ENCODE data around the gene TRAF1. TPM values are rescaled to one million over a fixed set of nuclear protein-coding genes. Genes with fewer than 3 reads are reported as not detected.

TRAF1 gene
- total RNA-seq, 1 experiment from 2014 or later = 1.7 TPM

DNA sequence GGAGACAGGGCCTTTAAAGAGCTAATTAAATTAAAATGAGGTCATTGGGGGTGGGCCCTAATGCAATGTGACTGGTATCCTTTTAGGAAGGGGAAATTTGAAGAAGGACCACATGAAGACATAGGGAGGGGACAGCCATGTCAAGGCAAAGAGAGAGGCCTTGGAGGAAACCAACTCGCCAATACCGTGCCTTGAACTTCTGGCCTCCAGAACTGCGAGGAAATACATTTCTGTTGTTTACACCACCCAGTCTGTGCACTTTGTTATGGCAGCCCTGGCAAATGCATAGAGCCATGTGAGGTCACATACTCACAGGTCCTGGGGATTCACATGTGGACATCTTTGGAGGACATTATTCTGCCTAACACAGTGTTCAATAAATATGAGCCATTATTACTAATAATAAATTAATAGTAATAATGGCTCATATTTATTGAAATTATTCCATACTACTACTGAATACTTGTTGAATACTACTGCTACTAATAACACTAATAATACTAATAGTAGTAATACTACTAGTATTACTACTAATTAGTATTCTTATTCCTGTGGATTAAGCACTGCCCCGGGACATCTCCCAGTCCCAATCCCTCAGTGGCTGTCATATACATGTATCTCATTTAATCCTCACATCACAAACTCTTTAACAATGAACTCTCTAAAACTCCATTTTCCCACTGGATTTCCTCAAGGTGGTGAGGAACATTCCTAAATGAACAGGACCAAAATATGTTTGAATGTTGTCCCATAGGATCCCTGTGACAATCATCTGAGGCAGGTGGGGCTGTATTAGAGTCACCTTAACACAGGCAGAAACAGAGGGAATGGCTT is 8.4 kb downstream of the TRAF1 start:
- Histone ChIP-seq H3K36me3 (ENCODE audit: control insufficient read depth in 1 of 2, insufficient read depth in 2 of 2, low read length in 2 of 2) (no peaks in the 10 kb centered on the region), H3K4me3 (replicated peaks in 1 of 2; ENCODE audit: low read depth in 1 of 2, low read length in 2 of 2) (no peak overlapping the region), H2AFZ (ENCODE audit: low read depth, low read length, poor library complexity, severe bottlenecking) (no peak overlapping the region), H3K4me1 (ENCODE audit: control insufficient read depth in 1 of 2, insufficient read depth in 2 of 2, low read length in 2 of 2) (no peaks in the 10 kb centered on the region), H3K9ac (ENCODE audit: low read length) (no peak overlapping the region), H3K27ac (ENCODE audit: low read depth, low read length) (no peak overlapping the region), H3K9me3 (ENCODE audit: control insufficient read depth in 1 of 2, insufficient read depth in 1 of 2, low read depth in 1 of 2, low read length in 2 of 2) (no peaks in the 10 kb centered on the region), H3K27me3 (ENCODE audit: insufficient read depth, low read length) (no peaks in the 10 kb centered on the region), H3K4me2 (ENCODE audit: low read length) (no peak overlapping the region), H3K9me2 (ENCODE audit: insufficient read depth) (no peaks in the 10 kb centered on the region), H3K79me2 (ENCODE audit: insufficient read depth, low read length) (no peaks in the 10 kb centered on the region), H4K20me1 (ENCODE audit: insufficient read depth) (no peaks in the 10 kb centered on the region)
- ChIA-PET POLR2A (no interaction called here), RAD21 (ENCODE audit: low non-redundant PET in 1 of 2, low total read pairs in 2 of 2, uncharacterized antibody in 2 of 2, unreplicated experiment in 2 of 2) (no interaction called here), CTCF (no interaction called here)
- intact Hi-C loops (cut with micrococcal nuclease) = no loop called here
- TF ChIP-seq JUND (IDR thresholded peaks at IDR 0.05) = no peak
- no peak for TF ChIP-seq RAD21 (IDR thresholded peaks at IDR 0.05; ENCODE audit: low read depth)
- TF ChIP-seq SIN3A (IDR thresholded peaks at IDR 0.05; ENCODE audit: low read depth) = no peak
- no peak for TF ChIP-seq ZNF274 (IDR thresholded peaks at IDR 0.05; ENCODE audit: low read depth, low read length)
- TF ChIP-seq, protein P1, sequence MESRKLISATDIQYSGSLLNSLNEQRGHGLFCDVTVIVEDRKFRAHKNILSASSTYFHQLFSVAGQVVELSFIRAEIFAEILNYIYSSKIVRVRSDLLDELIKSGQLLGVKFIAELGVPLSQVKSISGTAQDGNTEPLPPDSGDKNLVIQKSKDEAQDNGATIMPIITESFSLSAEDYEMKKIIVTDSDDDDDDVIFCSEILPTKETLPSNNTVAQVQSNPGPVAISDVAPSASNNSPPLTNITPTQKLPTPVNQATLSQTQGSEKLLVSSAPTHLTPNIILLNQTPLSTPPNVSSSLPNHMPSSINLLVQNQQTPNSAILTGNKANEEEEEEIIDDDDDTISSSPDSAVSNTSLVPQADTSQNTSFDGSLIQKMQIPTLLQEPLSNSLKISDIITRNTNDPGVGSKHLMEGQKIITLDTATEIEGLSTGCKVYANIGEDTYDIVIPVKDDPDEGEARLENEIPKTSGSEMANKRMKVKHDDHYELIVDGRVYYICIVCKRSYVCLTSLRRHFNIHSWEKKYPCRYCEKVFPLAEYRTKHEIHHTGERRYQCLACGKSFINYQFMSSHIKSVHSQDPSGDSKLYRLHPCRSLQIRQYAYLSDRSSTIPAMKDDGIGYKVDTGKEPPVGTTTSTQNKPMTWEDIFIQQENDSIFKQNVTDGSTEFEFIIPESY (IDR thresholded peaks at IDR 0.05; ENCODE audit: extremely low read depth, insufficient replicate concordance, low read length) = no peak
- TF ChIP-seq TCF7L2 (IDR thresholded peaks at IDR 0.05; ENCODE audit: borderline replicate concordance, extremely low read depth, insufficient read depth, insufficient read length) = no peak
- TF ChIP-seq YY1 (IDR thresholded peaks at IDR 0.05; ENCODE audit: extremely low read depth, insufficient replicate concordance, low read depth, low read length) = no peak
- TF ChIP-seq, protein P2, sequence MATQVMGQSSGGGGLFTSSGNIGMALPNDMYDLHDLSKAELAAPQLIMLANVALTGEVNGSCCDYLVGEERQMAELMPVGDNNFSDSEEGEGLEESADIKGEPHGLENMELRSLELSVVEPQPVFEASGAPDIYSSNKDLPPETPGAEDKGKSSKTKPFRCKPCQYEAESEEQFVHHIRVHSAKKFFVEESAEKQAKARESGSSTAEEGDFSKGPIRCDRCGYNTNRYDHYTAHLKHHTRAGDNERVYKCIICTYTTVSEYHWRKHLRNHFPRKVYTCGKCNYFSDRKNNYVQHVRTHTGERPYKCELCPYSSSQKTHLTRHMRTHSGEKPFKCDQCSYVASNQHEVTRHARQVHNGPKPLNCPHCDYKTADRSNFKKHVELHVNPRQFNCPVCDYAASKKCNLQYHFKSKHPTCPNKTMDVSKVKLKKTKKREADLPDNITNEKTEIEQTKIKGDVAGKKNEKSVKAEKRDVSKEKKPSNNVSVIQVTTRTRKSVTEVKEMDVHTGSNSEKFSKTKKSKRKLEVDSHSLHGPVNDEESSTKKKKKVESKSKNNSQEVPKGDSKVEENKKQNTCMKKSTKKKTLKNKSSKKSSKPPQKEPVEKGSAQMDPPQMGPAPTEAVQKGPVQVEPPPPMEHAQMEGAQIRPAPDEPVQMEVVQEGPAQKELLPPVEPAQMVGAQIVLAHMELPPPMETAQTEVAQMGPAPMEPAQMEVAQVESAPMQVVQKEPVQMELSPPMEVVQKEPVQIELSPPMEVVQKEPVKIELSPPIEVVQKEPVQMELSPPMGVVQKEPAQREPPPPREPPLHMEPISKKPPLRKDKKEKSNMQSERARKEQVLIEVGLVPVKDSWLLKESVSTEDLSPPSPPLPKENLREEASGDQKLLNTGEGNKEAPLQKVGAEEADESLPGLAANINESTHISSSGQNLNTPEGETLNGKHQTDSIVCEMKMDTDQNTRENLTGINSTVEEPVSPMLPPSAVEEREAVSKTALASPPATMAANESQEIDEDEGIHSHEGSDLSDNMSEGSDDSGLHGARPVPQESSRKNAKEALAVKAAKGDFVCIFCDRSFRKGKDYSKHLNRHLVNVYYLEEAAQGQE (IDR thresholded peaks at IDR 0.05; ENCODE audit: low read depth) = no peak
- no peak for TF ChIP-seq EGR1 (IDR thresholded peaks at IDR 0.05; ENCODE audit: low read depth)
- no peak for TF ChIP-seq SRF (IDR thresholded peaks at IDR 0.05; ENCODE audit: low read depth)
- no peak for TF ChIP-seq EZH2 (IDR thresholded peaks at IDR 0.05)
- no peak for TF ChIP-seq CBX3 (IDR thresholded peaks at IDR 0.05; ENCODE audit: low read depth)
- TF ChIP-seq, protein P3, sequence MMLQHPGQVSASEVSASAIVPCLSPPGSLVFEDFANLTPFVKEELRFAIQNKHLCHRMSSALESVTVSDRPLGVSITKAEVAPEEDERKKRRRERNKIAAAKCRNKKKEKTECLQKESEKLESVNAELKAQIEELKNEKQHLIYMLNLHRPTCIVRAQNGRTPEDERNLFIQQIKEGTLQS (IDR thresholded peaks at IDR 0.05) = no peak
- no peak for TF ChIP-seq SP1 (IDR thresholded peaks at IDR 0.05; ENCODE audit: low read depth)
- TF ChIP-seq POLR2AphosphoS5 (IDR thresholded peaks at IDR 0.05; ENCODE audit: low read depth, low read length) = no peak
- no peak for TF ChIP-seq EZH2phosphoT487 (IDR thresholded peaks at IDR 0.05; ENCODE audit: borderline replicate concordance)
- TF ChIP-seq ZFX (IDR thresholded peaks at IDR 0.05) = no peak
- TF ChIP-seq, protein P4, sequence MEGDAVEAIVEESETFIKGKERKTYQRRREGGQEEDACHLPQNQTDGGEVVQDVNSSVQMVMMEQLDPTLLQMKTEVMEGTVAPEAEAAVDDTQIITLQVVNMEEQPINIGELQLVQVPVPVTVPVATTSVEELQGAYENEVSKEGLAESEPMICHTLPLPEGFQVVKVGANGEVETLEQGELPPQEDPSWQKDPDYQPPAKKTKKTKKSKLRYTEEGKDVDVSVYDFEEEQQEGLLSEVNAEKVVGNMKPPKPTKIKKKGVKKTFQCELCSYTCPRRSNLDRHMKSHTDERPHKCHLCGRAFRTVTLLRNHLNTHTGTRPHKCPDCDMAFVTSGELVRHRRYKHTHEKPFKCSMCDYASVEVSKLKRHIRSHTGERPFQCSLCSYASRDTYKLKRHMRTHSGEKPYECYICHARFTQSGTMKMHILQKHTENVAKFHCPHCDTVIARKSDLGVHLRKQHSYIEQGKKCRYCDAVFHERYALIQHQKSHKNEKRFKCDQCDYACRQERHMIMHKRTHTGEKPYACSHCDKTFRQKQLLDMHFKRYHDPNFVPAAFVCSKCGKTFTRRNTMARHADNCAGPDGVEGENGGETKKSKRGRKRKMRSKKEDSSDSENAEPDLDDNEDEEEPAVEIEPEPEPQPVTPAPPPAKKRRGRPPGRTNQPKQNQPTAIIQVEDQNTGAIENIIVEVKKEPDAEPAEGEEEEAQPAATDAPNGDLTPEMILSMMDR (IDR thresholded peaks at IDR 0.05 in 2 of 3, conservative IDR thresholded peaks at IDR 0.05 in 1 of 3; ENCODE audit: borderline replicate concordance in 1 of 3, insufficient read depth in 1 of 3, low read depth in 2 of 3, low read length in 2 of 3) = no peak
- TF ChIP-seq ELF1 (IDR thresholded peaks at IDR 0.05; ENCODE audit: borderline replicate concordance, low read depth) = no peak
- no peak for TF ChIP-seq FOSL1 (IDR thresholded peaks at IDR 0.05; ENCODE audit: low read depth)
- no peak for ATAC-seq
- BruUV-seq (replicated peaks) = no TSS peak
- no peak for DNase-seq (ENCODE audit: low read depth, low spot score)
